Endothelial cell of coronary artery (primary cell): Measurements from ENCODE around the gene PAXX. TPM values are rescaled to one million over a fixed set of nuclear protein-coding genes. Genes with fewer than 3 reads are reported as not detected.

ENCODE experiments used
- total RNA-seq: library from RNA; depleted of rRNA; stranded (reverse); fragments of >200 nt; gene quantifications from 2 replicates; pipeline ENCODE4 v1.2.3, GENCODE V29; 2014

PAXX gene, protein sequence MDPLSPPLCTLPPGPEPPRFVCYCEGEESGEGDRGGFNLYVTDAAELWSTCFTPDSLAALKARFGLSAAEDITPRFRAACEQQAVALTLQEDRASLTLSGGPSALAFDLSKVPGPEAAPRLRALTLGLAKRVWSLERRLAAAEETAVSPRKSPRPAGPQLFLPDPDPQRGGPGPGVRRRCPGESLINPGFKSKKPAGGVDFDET
- total RNA-seq, result 14.8 and 18.4 TPM in 2 replicates

GRCh38 chr9:136991993-136992818, at the start of gene PAXX:
TSS of gene PAXX (plus strand) at chr9:136992422. CDS start at chr9:136992444, 22 bp downstream.

GRCh38 chr9:136944519-136945332, 47.5 kb upstream of the PAXX start, which contains the start of the genes C8G and FBXW5:
TSS of gene C8G (plus strand) at chr9:136945243. CDS start at chr9:136945321, 78 bp downstream.
TSS of gene FBXW5 (minus strand) at chr9:136944738. CDS start at chr9:136944083, 655 bp downstream.

DNA sequence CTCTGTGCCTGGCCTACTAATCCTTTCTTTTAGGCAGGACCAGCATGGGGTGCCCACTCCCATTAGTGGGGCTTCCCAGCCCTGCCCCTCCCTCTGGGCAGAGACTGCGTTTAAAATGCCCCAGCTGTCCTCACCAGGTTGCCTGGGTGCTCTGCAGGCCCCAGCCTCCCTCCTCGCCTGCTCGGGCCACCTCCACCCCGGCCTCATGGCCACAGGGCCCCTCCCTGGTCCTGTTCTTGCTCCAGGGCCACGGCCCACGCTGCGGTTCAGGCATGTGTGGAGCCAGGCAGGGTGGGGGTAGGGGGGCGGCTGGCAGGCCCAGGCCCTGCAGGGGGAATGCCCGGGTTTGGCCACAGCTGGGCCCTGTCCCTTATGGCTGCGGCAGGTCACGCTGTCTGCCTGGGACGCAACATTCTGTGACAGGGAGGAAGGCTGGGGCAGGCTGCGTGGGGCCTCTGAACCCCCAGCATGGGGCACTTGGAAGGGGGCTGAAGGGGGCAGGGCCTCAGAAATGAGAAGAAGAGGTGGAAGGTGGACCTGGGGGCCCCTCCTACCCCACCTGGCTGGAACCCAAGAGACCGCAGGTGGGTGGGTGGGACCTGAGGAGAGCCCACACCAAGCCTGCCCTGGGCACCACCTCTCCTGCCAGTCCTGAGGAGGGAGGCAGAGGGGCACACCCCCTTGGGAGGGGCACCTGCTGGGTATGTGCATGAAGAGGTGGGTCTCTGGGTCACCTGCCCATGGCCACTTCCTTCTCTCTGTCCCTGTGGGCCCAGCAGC, 40.5 kb upstream of the PAXX start, which contains the start of gene LCN12:
LCN12 (plus strand) TSS at position 733 of the 780 bp plus-strand sequence. CDS start 55 bp downstream, outside the sequence.

GRCh38 chr9:136977223-136977622, 15.0 kb upstream of the PAXX start, which contains the start of gene PTGDS:
TSS of gene PTGDS (plus strand) at chr9:136977504. CDS start at chr9:136977579, 75 bp downstream.

DNA sequence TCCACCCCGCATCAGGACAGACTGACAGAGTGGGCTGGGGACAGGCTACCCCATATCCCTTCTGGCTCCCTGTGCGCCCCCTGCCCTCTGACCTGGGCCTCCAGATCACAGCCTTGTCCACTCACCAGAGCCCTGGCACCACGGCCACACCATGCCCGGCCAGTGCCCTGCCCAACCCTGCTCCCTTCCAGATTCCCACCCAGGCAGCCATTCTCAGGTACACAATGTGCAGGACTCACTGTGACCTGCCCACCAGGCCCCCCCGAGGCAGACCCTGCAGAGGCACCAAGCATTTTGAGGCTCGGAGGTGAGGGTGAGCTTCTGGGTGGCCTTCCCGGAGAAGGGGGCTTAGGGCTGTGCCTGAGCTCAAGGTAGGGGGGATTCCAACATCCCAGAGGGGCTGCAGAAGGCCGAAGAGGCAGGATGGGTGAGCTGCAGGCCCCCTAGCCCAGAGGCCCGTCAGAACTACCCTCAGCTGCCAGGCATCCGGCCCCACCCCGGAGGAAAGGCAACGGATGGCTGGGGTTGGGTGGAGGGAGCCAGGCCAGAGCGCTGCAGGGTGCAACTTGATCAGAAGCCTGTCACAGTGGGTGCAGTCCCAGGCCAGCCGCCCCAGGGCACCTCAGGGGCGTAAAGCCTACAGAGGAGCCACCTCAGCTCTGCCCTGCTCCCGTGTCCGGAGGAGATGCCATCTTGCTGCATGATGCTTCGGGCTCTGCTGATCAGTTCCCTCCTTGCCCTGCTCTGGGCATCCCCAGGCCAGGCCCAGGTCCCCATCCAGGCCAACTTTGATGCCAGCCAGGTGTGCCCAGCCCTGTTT, 9.8 kb upstream of the PAXX start, which contains the start of gene LCNL1:
LCNL1 (plus strand) TSS at position 762 of the 820 bp plus-strand sequence. CDS start 594 bp downstream, outside the sequence.

DNA sequence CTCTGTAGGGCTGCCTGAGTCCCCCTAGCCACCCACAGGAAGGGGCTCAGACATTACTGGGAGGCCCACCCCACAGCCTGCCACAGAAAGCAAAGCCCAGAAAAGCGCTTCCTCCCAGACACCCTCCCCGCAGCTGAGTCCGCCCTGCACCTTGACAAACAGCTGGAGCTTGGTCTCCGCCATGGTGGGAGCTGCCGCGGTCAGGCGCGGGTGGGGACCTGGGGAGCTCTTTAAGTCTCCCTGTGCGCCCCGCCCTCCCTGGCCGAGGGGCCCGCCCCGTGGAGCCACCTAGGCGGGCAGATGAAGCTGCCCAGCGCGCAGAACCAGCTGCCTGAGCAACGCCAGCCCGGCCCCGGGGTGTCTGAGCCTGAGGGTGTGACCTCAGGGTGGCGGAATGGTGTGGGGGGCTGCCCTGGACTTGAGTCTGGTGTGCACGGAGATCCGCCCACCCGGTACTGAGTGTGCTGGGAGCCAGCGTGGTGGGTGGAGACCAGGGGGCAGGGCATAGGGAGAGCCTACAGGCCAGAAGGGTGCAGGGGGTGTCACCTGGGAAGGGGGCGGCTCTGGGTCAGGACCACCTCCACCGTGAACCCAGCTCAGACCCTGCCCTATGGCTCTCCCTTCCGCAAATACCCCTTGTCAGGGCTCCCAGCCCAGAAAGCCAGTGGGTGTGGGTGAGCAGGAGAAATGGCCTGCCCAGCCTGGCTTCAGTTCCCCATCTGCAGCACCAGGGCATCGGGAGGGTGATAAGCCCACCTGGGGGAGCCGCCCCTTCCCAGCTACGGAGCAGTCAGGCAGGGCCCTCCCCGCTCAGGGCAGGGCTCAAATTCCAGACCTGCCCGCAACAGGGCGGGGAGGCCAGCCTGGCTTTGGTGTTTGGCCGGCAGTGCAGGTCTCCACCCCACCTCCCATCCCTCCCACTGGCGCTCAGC, 4.4 kb downstream of the PAXX start, which contains the start of gene CLIC3:
CLIC3 (minus strand) TSS at position 208 of the 932 bp plus-strand sequence; CDS start at position 183, 25 bp downstream.

DNA sequence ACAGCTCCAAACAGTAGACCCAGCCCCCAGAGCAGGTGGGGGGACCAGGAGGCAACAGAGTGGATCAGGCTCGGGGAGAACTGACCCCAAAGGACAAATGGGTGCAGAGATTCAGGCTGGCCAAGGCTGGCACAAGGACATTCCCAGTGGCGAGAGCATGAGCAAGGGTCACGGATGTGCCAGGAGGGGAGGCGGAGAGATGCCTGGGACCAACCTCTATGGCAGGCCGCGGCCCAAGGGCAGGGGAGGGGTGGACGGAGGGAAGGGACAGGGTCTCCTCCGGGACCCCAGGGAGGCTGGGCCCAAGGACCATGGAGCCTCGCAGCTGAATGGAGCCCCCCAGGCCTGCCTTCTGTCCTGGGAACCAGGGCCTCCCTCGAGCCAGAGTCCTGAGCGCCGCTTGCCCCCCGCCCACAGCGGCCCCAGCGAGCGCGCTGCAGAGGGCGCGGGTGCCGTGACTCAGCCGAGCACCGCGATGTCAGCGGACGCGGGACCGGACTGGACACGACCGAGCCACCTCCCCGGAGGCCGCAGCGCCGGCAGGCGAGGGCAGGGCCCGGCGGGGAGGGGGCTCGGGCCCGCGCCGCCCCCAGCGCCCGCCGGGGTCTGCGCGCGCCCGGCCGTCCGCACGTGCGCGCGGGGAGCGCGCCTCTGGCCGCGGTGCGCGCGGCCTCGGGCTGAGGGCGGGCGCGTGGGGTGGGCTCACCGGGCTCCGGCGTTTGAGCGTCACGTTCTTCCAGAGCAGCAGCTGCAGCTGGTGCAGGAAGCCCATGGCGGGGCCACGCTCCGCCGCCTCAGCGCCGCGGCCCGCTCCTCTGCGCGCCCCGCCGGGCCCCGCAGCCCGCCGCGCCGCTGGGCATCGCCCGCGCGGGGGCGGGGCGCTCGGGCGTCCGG, 35.4 kb downstream of the PAXX start, which contains the start of gene ABCA2:
ABCA2 (minus strand) TSS at position 869 of the 894 bp plus-strand sequence; CDS start at position 772, 97 bp downstream.

GRCh38 chr9:137031904-137032640, 39.9 kb downstream of the PAXX start, which contains the start of gene FUT7:
TSS of gene FUT7 (minus strand) at chr9:137032088. CDS start at chr9:137031991, 97 bp downstream.

Other genes with a start within 250 kb of the PAXX start
- not detected in 2 replicates for gene LCN10, start 249.5 kb upstream of the PAXX start, total RNA-seq
- not detected in 2 replicates for gene LCN6, start 243.9 kb upstream of the PAXX start, total RNA-seq
- not detected in 2 replicates for gene LCN8, start 234.2 kb upstream of the PAXX start, total RNA-seq
- not detected in 2 replicates for gene LCN15, start 227.9 kb upstream of the PAXX start, total RNA-seq
- 73.7 and 78.5 TPM in 2 replicates for gene TMEM141, start 201.1 kb upstream of the PAXX start, total RNA-seq
- gene CCDC183, start 196.1 kb upstream of the PAXX start, total RNA-seq, result under 0.01 and 1.1 TPM in 2 replicates
- 73.3 and 80.5 TPM in 2 replicates for gene RABL6, start 184.5 kb upstream of the PAXX start, total RNA-seq
- 0.45 and 2.2 TPM in 2 replicates for gene AJM1, start 149.9 kb upstream of the PAXX start, total RNA-seq
- gene PHPT1, start 143.0 kb upstream of the PAXX start, total RNA-seq, result 189 and 196 TPM in 2 replicates
- gene MAMDC4, start 140.1 kb upstream of the PAXX start, total RNA-seq, result 0.81 and 4.9 TPM in 2 replicates
- 442 and 468 TPM in 2 replicates for gene EDF1, start 126.1 kb upstream of the PAXX start, total RNA-seq
- gene TRAF2, start 105.9 kb upstream of the PAXX start, total RNA-seq, result 11.6 and 16.9 TPM in 2 replicates
- gene FBXW5, start 47.7 kb upstream of the PAXX start, total RNA-seq, result 154 and 194 TPM in 2 replicates
- 0.19 and 0.72 TPM in 2 replicates for gene C8G, start 47.2 kb upstream of the PAXX start, total RNA-seq
- 0.09 TPM in 1 of 2 replicates, not detected in the other for gene LCN12, start 40.1 kb upstream of the PAXX start, total RNA-seq
- 0.56 TPM in 1 of 2 replicates, not detected in the other for gene PTGDS, start 14.9 kb upstream of the PAXX start, total RNA-seq
- gene LCNL1, start 9.4 kb upstream of the PAXX start, total RNA-seq, result 0.19 TPM in 1 of 2 replicates, not detected in the other
- gene CLIC3, start 4.1 kb downstream of the PAXX start, total RNA-seq, result 0.90 and 7.6 TPM in 2 replicates
- 11.0 and 27.3 TPM in 2 replicates for gene ABCA2, start 35.8 kb downstream of the PAXX start, total RNA-seq
- gene FUT7, start 39.7 kb downstream of the PAXX start, total RNA-seq, result not detected in 2 replicates
- 29.4 and 39.3 TPM in 2 replicates for gene NPDC1, start 53.8 kb downstream of the PAXX start, total RNA-seq
- not detected in 2 replicates for gene ENTPD2, start 61.6 kb downstream of the PAXX start, total RNA-seq
- 5.5 and 15.9 TPM in 2 replicates for gene SAPCD2, start 78.1 kb downstream of the PAXX start, total RNA-seq
- gene UAP1L1, start 85.1 kb downstream of the PAXX start, total RNA-seq, result 8.7 and 11.6 TPM in 2 replicates
- 54.5 and 71.4 TPM in 2 replicates for gene MAN1B1, start 94.6 kb downstream of the PAXX start, total RNA-seq
- gene DPP7, start 122.3 kb downstream of the PAXX start, total RNA-seq, result 76.0 and 87.4 TPM in 2 replicates
- under 0.01 and 0.09 TPM in 2 replicates for gene GRIN1, start 146.7 kb downstream of the PAXX start, total RNA-seq
- gene LRRC26, start 177.6 kb downstream of the PAXX start, total RNA-seq, result not detected in 2 replicates
- not detected in 2 replicates for gene TMEM210, start 179.6 kb downstream of the PAXX start, total RNA-seq
- 21.3 and 26.8 TPM in 2 replicates for gene ANAPC2, start 196.1 kb downstream of the PAXX start, total RNA-seq
- 108 and 110 TPM in 2 replicates for gene SSNA1, start 196.3 kb downstream of the PAXX start, total RNA-seq
- 4.4 and 5.6 TPM in 2 replicates for gene TPRN, start 208.3 kb downstream of the PAXX start, total RNA-seq
- gene TMEM203, start 213.2 kb downstream of the PAXX start, total RNA-seq, result 22.7 and 26.8 TPM in 2 replicates
- gene NDOR1, start 213.3 kb downstream of the PAXX start, total RNA-seq, result 2.7 and 3.7 TPM in 2 replicates
- 0.09 and 0.19 TPM in 2 replicates for gene RNF208, start 229.8 kb downstream of the PAXX start, total RNA-seq
- 0.19 and 0.45 TPM in 2 replicates for gene CYSRT1, start 232.8 kb downstream of the PAXX start, total RNA-seq
- under 0.01 TPM in 1 of 2 replicates, not detected in the other for gene RNF224, start 235.1 kb downstream of the PAXX start, total RNA-seq
- not detected in 2 replicates for gene SLC34A3, start 238.5 kb downstream of the PAXX start, total RNA-seq
- 208 and 307 TPM in 2 replicates for gene TUBB4B, start 248.9 kb downstream of the PAXX start, total RNA-seq